Activated T-helper 2 cell treated with anti-CD3 and anti-CD28 coated beads, Interferon-gamma antibody, Interleukin-2, Interleukin-4, amounts not matched to agents 10 μg/mL and 5 μg/mL and 100 μg/mL, durations not matched to agents 14 hours and 24 hours and 36 hours (primary cell): ENCODE data around the gene RGS7. TPM values are rescaled to one million over a fixed set of nuclear protein-coding genes. Genes with fewer than 3 reads are reported as not detected.
"Not testable (repeated sequence)": the region's sequence is repeated elsewhere in the genome, so short reads cannot be mapped to it uniquely, and the experiment has no call there.

Source experiments
- DNase-seq: peaks from one replicate; pipeline ENCODE4 v3.0.0; 2021; ENCODE audit warnings: low spot score
- H3K27ac Mint-ChIP-seq: one replicate; pipeline ENCODE4 v1.8.0; 2021; ENCODE audit warnings: mixed read lengths
- H3K27me3 Mint-ChIP-seq: one replicate; pipeline ENCODE4 v1.8.0; 2021; ENCODE audit warnings: low read depth, mixed read lengths
- H3K36me3 Mint-ChIP-seq: one replicate; pipeline ENCODE4 v1.8.0; 2021; ENCODE audit warnings: low read depth, mixed read lengths
- H3K4me1 Mint-ChIP-seq: one replicate; pipeline ENCODE4 v1.8.0; 2021; ENCODE audit warnings: low read depth, mixed read lengths
- H3K4me3 Mint-ChIP-seq: one replicate; pipeline ENCODE4 v1.8.0; 2021; ENCODE audit warnings: low read depth, mild to moderate bottlenecking, moderate library complexity, mixed read lengths
- H3K9me3 Mint-ChIP-seq: one replicate; pipeline ENCODE4 v1.8.0; 2021; ENCODE audit warnings: mixed read lengths
- intact Hi-C: fragments of 100-400 bp; cut with micrococcal nuclease; formaldehyde crosslinking; loops from one replicate; pipeline ENCODE4 v1.15.1; 2023
- total RNA-seq: library from RNA; stranded (reverse); gene quantifications from 2 replicates; pipeline ENCODE4 v1.2.3, GENCODE V29; 2022

RGS7 gene
- total RNA-seq, 1 donor from 2014 or later: not detected

DNA sequence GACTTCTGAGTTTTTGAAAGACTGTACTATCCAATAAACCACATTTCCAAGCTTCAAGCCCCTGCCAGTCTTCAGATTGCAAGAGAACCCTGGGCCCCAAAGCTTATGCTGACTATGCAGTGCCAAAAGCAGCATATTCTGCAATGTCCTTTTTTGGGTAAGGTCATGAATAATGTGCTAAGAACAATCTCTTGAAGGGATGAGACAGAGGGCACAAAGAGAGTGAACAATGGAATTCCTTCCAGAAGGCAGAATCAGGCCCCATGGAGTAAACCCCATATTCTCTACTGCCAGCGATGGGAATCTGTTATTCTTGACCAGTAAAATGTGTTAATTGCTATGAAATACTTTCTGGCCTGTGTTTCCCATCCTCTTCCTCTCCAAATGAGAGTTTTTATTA lies 190.4 kb downstream of the RGS7 start:
- H3K27me3 Mint-ChIP-seq: no peaks in the 10 kb centered on the region
- intact Hi-C loops: no loop called here

DNA sequence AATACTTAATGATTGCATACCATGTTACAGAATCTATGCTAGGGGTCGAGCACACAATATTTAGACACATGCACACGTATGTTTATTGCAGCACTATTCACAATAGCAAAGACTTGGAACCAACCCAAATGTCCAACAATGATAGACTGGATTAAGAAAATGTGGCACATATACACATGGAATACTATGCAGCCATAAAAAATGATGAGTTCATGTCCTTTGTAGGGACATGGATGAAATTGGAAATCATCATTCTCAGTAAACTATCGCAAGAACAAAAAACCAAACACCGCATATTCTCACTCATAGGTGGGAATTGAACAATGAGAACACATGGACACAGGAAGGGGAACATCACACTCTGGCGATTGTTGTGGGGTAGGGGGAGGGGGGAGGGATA lies 191.7 kb downstream of the RGS7 start:
- DNase-seq, intact Hi-C loops, H3K27ac Mint-ChIP-seq, H3K4me1 Mint-ChIP-seq, H3K36me3 Mint-ChIP-seq, H3K4me3 Mint-ChIP-seq, H3K27me3 Mint-ChIP-seq: not testable (repeated sequence)
- H3K9me3 Mint-ChIP-seq: peaks cover 17% of the 10 kb centered on the region

More for the DNA sequence above, 190.4 kb downstream of the RGS7 start:
- Mint-ChIP-seq H3K9me3 (peaks cover 17% of the 10 kb centered on the region), H3K4me3 (no peak overlapping the region), H3K36me3 (no peaks in the 10 kb centered on the region), H3K4me1 (no peaks in the 10 kb centered on the region), H3K27ac (no peak overlapping the region)
- no peak for DNase-seq

DNA sequence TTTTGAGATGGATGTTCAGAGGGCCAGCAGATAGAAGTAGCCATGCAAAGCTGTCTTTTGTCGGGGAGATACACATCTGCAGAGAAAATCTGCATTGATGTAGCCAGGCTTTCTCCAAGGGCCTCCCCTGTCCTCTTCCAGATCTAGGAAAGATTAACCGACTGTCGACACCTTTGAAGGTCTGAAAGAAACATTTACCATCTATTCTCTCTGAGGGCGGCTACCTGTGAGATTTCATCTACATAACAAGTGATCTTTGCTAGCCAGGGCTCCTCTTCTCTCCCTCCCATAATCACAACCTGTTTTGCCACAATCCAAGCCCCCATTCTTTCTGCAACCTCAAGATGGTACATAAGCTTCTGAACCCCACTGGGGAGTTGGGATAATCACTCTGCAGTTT lies 193.6 kb downstream of the RGS7 start:
- H3K27me3 Mint-ChIP-seq: no peaks in the 10 kb centered on the region
- H3K36me3 Mint-ChIP-seq: no peaks in the 10 kb centered on the region
- DNase-seq: no peak
- intact Hi-C loops: no loop called here
- no peak overlapping the region for H3K4me3 Mint-ChIP-seq
- H3K4me1 Mint-ChIP-seq: no peaks in the 10 kb centered on the region
- H3K9me3 Mint-ChIP-seq: peaks cover 17% of the 10 kb centered on the region
- no peak overlapping the region for H3K27ac Mint-ChIP-seq

DNA sequence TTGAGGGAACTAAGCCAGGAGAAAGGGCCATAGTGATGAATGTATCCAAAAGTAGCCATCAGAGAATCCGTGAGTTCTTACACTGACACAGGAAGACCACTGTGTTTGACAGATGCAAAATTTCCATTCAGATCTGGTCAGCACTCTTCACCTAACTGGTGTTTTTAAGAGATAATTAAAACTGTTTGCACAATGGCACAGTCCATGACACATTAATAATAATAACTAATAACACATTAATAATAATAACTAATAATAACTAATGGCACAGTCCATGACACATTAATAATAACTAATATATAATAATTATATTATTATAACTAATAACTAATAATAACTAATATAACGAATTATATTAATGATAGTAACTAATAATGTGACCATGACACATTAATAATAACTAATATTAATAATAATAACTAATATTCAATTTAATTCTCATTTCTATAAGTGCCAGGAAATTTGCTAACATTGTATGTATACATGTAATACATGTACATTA lies 195.8 kb downstream of the RGS7 start:
- H3K36me3 Mint-ChIP-seq: no peaks in the 10 kb centered on the region
- no peak overlapping the region for H3K27ac Mint-ChIP-seq
- H3K9me3 Mint-ChIP-seq: peaks cover 10% of the 10 kb centered on the region
- intact Hi-C loops: no loop called here
- no peak overlapping the region for H3K4me3 Mint-ChIP-seq
- H3K4me1 Mint-ChIP-seq: no peaks in the 10 kb centered on the region
- H3K27me3 Mint-ChIP-seq: no peaks in the 10 kb centered on the region
- DNase-seq: no peak

DNA sequence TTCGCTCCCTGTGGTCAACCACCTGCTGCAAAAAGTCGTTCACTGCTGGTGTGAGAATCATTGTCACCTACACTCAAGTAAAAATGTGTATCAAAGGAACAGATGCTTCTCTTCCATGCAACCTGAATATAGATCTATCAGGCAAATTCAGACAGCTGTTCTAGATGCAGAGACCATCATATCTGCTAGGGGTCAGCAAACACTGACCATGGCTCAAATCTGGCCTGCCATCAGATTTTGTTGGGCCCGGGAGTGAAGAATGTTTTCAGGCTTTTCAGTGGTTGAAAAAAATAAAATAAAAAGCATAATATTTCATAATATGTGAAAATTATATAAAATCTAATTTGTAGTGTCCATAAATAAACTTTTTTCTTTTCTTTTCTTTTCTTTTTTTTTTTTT lies 199.6 kb downstream of the RGS7 start:
- Mint-ChIP-seq H3K4me3 (no peak overlapping the region), H3K27ac (no peak overlapping the region), H3K27me3 (no peaks in the 10 kb centered on the region), H3K4me1 (no peaks in the 10 kb centered on the region), H3K36me3 (no peaks in the 10 kb centered on the region), H3K9me3 (peaks cover 12% of the 10 kb centered on the region)
- intact Hi-C loops: no loop called here
- DNase-seq: no peak

DNA sequence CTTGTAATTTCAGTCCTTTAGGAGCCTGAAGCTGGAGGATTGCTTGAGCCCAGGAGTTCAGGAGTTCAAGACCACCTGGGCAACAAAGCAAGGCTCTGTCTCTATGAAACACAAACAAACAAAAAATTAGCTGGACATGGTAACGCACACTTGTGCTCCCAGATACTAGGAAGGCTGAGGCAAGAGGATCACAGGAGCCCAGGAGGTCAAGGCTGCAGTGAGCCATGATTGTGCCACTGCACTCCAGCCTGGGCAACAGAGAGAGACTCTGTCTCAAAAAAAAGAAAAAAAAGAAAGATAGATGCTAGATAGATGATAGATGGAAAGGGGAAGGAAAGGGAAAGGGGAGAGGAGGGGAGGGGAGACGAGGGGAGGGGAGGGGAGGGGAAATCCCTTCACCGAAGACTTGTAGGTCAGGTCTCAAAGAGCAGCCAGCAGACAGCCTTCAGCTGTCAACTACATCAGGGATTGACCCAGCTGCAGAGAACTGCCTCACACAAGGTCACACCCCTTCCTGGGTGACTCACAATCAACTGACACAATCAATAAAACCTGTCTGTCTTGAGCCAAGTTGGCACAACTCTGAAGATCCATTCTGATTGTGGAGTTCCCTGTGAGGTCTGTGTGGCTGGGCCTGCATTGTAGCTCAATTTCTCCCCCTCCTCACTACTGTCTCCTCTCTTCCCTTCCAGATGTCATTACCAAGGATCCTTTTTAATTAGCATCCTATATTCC lies 200.6 kb downstream of the RGS7 start:
- no peaks in the 10 kb centered on the region for H3K36me3 Mint-ChIP-seq
- H3K27me3 Mint-ChIP-seq: no peaks in the 10 kb centered on the region
- no peak overlapping the region for H3K4me3 Mint-ChIP-seq
- intact Hi-C loops: no loop called here
- no peak overlapping the region for H3K27ac Mint-ChIP-seq
- peaks cover 8% of the 10 kb centered on the region for H3K9me3 Mint-ChIP-seq
- no peaks in the 10 kb centered on the region for H3K4me1 Mint-ChIP-seq
- DNase-seq: no peak

DNA sequence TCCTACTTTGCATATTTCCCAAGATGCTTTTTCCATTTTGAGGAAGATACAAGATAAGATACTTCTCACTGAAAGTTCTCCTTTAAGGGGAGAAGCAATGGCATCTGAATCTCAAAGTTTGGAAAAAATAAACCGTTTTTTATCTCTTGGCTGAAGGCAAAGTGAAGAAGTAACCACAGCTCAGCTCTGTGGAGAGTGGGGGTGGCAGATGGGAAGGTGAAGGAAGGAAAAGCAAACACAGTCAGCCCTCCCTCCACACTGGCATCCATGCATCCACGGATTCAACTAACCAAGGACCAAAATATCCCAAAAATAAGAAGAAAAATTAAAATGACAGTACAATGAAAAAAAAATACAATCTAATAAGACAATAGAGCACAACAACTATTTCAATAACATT lies 211.1 kb downstream of the RGS7 start:
- H3K27ac Mint-ChIP-seq: no peak overlapping the region
- no peaks in the 10 kb centered on the region for H3K4me1 Mint-ChIP-seq
- intact Hi-C loops: no loop called here
- no peak for DNase-seq
- H3K9me3 Mint-ChIP-seq: peaks cover 3% of the 10 kb centered on the region
- no peak overlapping the region for H3K4me3 Mint-ChIP-seq
- H3K36me3 Mint-ChIP-seq: no peaks in the 10 kb centered on the region
- no peaks in the 10 kb centered on the region for H3K27me3 Mint-ChIP-seq

DNA sequence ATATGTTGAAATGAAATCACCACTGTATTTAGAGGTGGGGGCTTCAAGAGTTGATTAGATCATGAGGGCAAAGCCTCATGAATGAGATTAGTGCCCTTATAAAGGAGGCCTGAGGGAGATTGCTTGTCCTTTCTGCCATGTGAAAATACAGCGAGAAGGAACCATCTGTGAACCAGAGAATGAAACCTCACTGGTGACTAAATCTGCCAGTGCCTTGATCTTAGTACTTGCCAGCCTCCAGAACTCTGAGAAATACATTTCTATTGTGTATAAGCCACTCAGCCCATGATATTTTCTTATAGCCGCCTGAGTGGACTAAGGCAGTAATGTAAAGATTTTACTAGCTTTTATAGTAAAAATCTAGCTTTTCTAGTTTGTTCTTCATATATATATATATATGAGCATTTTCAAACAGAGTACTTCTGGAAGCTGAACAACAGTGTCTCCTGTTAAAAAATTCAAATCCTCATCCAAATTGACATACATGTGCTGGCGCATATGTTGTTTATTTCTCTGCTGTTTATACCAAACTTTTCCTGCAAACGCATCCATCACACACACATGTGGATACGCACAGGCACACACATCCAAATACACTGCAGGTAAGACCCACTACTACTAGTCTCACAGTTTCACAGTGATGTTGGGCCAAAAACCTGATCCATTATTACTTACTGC lies 213.1 kb downstream of the RGS7 start:
- no peaks in the 10 kb centered on the region for H3K4me1 Mint-ChIP-seq

DNA sequence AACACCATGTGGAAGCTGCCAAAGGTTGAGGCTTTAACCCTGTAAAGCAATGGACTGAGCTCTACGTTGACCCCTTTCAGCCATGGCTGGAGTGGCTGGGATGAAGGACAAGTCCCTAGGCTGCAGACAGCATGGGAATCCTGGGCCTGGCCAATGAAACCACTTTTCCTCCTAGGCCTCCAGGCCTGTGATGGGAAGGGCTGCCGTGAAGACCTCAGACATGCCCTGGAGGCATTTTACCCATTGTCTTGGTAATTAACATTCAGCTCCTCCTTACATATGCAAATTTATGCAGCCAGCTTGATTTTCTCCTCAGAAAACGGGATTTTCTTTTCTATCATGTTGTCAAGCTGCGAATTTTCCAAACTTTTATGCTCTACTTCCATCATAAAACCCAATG lies 214.5 kb downstream of the RGS7 start:
- no peak for DNase-seq
- Mint-ChIP-seq H3K27me3 (no peaks in the 10 kb centered on the region), H3K36me3 (no peaks in the 10 kb centered on the region), H3K4me3 (no peak overlapping the region), H3K9me3 (peaks cover 3% of the 10 kb centered on the region), H3K27ac (no peak overlapping the region), H3K4me1 (no peaks in the 10 kb centered on the region)
- intact Hi-C loops: no loop called here

More for the DNA sequence above, 213.1 kb downstream of the RGS7 start:
- intact Hi-C loops: no loop called here
- Mint-ChIP-seq H3K9me3 (peaks cover 3% of the 10 kb centered on the region), H3K27me3 (no peaks in the 10 kb centered on the region), H3K27ac (no peak overlapping the region), H3K36me3 (no peaks in the 10 kb centered on the region), H3K4me3 (no peak overlapping the region)
- no peak for DNase-seq

DNA sequence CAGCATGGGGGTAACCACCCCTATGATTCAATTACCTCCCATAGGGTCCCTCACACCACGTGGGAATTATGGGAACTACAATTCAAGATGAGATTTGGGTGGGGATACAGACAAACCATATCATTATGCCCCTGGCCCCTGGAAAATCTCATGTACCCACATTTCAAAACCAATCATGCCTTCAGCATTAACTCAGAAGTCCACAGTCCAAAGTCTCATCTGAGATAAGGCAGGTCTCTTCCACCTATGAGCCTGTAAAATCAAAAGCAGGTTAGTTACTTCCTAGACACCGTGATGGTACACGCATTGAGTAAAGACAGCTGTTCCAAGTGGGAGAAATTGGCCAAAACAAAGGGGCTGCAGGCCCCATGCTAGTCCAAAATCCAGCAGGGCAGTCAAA lies 215.4 kb downstream of the RGS7 start:
- H3K36me3 Mint-ChIP-seq, H3K27me3 Mint-ChIP-seq, intact Hi-C loops, H3K4me1 Mint-ChIP-seq, DNase-seq, H3K4me3 Mint-ChIP-seq, H3K9me3 Mint-ChIP-seq, H3K27ac Mint-ChIP-seq: not testable (repeated sequence)

DNA sequence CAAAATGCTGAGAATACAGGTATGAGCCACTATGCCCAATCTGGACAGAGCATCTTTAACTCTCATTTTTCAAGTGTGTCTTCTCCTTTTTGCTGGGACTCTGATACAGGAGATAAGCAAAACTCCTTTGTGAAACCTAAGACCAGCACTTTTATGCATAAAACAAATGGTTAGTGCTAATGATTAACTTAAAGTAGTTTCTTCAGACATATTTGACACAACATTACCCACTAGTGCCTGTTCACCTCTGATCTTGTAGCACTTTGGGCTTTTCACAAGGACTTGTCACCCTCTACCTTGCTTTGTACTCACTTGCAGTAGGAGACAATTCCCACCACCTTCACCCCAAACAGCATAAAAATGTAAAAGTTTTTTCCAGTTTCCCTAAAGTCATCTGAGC lies 216.3 kb downstream of the RGS7 start:
- Mint-ChIP-seq H3K27me3 (no peaks in the 10 kb centered on the region), H3K4me1 (no peaks in the 10 kb centered on the region), H3K36me3 (no peaks in the 10 kb centered on the region), H3K27ac (no peak overlapping the region), H3K9me3 (peaks cover 3% of the 10 kb centered on the region), H3K4me3 (no peak overlapping the region)
- DNase-seq: no peak
- intact Hi-C loops: no loop called here

DNA sequence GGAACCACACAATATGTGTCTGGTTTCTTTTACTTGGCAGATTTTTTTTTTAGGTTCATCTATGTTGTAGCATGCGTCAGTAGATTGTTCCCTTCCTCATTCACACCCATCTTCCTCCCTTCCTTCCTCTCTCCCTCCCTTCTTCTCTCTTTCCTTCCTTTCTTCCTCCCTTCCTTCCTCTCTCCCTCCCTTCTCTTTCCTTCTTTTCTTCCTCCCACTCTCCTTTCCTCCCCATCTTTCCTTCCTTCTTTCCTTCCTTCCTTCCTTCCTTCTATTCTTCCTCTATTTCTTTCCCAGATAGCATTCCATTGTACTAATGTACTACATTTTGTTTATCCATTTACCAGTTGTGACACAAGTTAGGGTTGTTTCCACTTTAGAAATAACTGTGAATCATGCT lies 218.0 kb downstream of the RGS7 start:
- H3K4me3 Mint-ChIP-seq: no peak overlapping the region
- no peaks in the 10 kb centered on the region for H3K36me3 Mint-ChIP-seq
- no peak overlapping the region for H3K27ac Mint-ChIP-seq
- DNase-seq: no peak
- H3K27me3 Mint-ChIP-seq: no peaks in the 10 kb centered on the region
- H3K4me1 Mint-ChIP-seq: no peaks in the 10 kb centered on the region
- peaks cover 7% of the 10 kb centered on the region for H3K9me3 Mint-ChIP-seq
- intact Hi-C loops: no loop called here

DNA sequence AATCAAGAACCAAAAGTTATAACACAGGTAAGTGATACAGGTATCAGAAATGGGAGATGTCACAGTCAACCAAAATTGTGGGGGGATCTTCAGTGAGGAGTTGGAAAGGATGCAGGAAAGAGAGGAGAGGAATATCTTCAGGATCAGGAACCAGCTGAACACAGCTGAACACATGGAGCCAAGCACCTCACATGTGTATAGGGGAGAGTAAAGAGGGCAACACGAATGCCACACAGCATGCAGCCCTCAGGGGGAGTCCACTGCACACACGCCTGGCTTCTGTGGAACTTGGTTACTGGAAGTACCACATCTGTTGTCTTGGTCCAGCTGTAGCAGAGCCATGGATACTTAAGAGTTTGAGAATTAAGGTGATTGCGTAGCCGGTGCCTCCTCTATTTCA lies 218.8 kb downstream of the RGS7 start:
- no peak overlapping the region for H3K27ac Mint-ChIP-seq
- no peaks in the 10 kb centered on the region for H3K27me3 Mint-ChIP-seq
- H3K4me3 Mint-ChIP-seq: no peak overlapping the region
- DNase-seq: no peak
- H3K36me3 Mint-ChIP-seq: no peaks in the 10 kb centered on the region
- no peaks in the 10 kb centered on the region for H3K4me1 Mint-ChIP-seq
- peaks cover 7% of the 10 kb centered on the region for H3K9me3 Mint-ChIP-seq
- intact Hi-C loops: no loop called here
